Neuronal stem cell (in vitro differentiated cells): ENCODE data around the gene IGSF21.
A peak's percentile ranks its signal among the peaks of the same experiment; 100 is the strongest.

Experiments used
- DNase-seq: peaks from one replicate; pipeline ENCODE4 v3.0.0-alpha.2; 2013; ENCODE audit warnings: low spot score
- H2AFZ ChIP-seq: one replicate; pipeline ENCODE4 v1.6.1; 2013; ENCODE audit warnings: mild to moderate bottlenecking, low read length, inconsistent platforms
- H2AK5ac ChIP-seq: 2 replicates; pipeline ENCODE4 v1.6.1; 2013; ENCODE audit warnings: low read depth, mild to moderate bottlenecking, inconsistent platforms, low read length, moderate library complexity, mixed read lengths
- H2BK120ac ChIP-seq: 2 replicates; pipeline ENCODE4 v1.6.1; 2013; ENCODE audit warnings: low read depth, mild to moderate bottlenecking, inconsistent platforms, low read length, moderate library complexity, mixed read lengths
- H2BK12ac ChIP-seq: one replicate; pipeline ENCODE4 v1.6.1; 2013; ENCODE audit warnings: low read length, inconsistent platforms
- H2BK15ac ChIP-seq: 2 replicates; pipeline ENCODE4 v1.6.1; 2013; ENCODE audit warnings: mild to moderate bottlenecking, low read length, inconsistent platforms, mixed read lengths
- H2BK5ac ChIP-seq: one replicate; pipeline ENCODE4 v1.6.1; 2013; ENCODE audit warnings: inconsistent platforms, mild to moderate bottlenecking, low read length, moderate library complexity
- H3K14ac ChIP-seq: one replicate; pipeline ENCODE4 v1.6.1; 2013; ENCODE audit warnings: low read length, inconsistent platforms
- H3K18ac ChIP-seq: 2 replicates; pipeline ENCODE4 v1.6.1; 2013; ENCODE audit warnings: low read length, inconsistent platforms
- H3K23ac ChIP-seq: 2 replicates; pipeline ENCODE4 v1.6.1; 2013; ENCODE audit warnings: low read depth, mild to moderate bottlenecking, mixed read lengths, low read length, inconsistent platforms; ENCODE audit not compliant: poor library complexity
- H3K27ac ChIP-seq: replicated peaks from 3 replicates; pipeline ENCODE4 v1.5.1; 2013; ENCODE audit warnings: low read length, inconsistent platforms
- H3K27me3 ChIP-seq, 3 experiments: 2 replicates each; pipeline ENCODE4 v1.6.1; 2013; ENCODE audit warnings: low read length in 3 of 3, mild to moderate bottlenecking in 2 of 3, inconsistent platforms in 1 of 3, low read depth in 1 of 3, mixed read lengths in 1 of 3, moderate library complexity in 1 of 3; ENCODE audit not compliant: control insufficient read depth in 3 of 3, insufficient read depth in 3 of 3
- H3K36me3 ChIP-seq, 2 donors: replicated peaks in 1 of 2; 2 replicates each; pipeline ENCODE4 v1.6.1; 2013; ENCODE audit warnings: low read length in 2 of 2; ENCODE audit not compliant: control insufficient read depth in 2 of 2, insufficient read depth in 2 of 2
- H3K4ac ChIP-seq: 2 replicates; pipeline ENCODE4 v1.6.1; 2013; ENCODE audit warnings: inconsistent platforms, mild to moderate bottlenecking, low read length, moderate library complexity
- H3K4me1 ChIP-seq, 2 donors: 1 replicate in 1 of 2; 2 replicates in 1 of 2; pipeline ENCODE4 v1.6.1; 2013; ENCODE audit warnings: low read length in 2 of 2, low read depth in 1 of 2; ENCODE audit not compliant: control insufficient read depth in 2 of 2, insufficient read depth in 1 of 2
- H3K4me2 ChIP-seq: one replicate; pipeline ENCODE4 v1.6.1; 2013; ENCODE audit warnings: mild to moderate bottlenecking, low read length, inconsistent platforms; ENCODE audit not compliant: insufficient read depth, poor library complexity, severe bottlenecking
- H3K4me3 ChIP-seq, 2 donors: 2 replicates each; pipeline ENCODE4 v1.5.1; 2013; ENCODE audit warnings: low read length in 2 of 2, mild to moderate bottlenecking in 2 of 2, inconsistent platforms in 1 of 2, moderate library complexity in 1 of 2
- H3K79me1 ChIP-seq: one replicate; pipeline ENCODE4 v1.6.1; 2013; ENCODE audit warnings: low read depth, mild to moderate bottlenecking, inconsistent platforms, low read length, moderate library complexity
- H3K9ac ChIP-seq: one replicate; pipeline ENCODE4 v1.6.1; 2013; ENCODE audit warnings: mild to moderate bottlenecking, low read depth, low read length, inconsistent platforms; ENCODE audit not compliant: poor library complexity
- H3K9me3 ChIP-seq, 2 donors: replicated peaks in 1 of 2; 2 replicates each; pipeline versions ENCODE3 to v1.6.1; 2013; ENCODE audit warnings: low read length in 2 of 2, mild to moderate bottlenecking in 2 of 2, inconsistent platforms in 1 of 2, low read depth in 1 of 2, mixed read lengths in 1 of 2, moderate library complexity in 1 of 2; ENCODE audit not compliant: control insufficient read depth in 2 of 2, insufficient read depth in 1 of 2
- H4K8ac ChIP-seq: one replicate; pipeline ENCODE4 v1.6.1; 2013; ENCODE audit warnings: low read depth, mild to moderate bottlenecking, inconsistent platforms, low read length, moderate library complexity
- H4K91ac ChIP-seq: one replicate; pipeline ENCODE4 v1.6.1; 2013; ENCODE audit warnings: low read length, low read depth, mild to moderate bottlenecking, inconsistent platforms; ENCODE audit not compliant: poor library complexity
- WGBS, 2 donors: extraction: QIAGEN DNeasy Blood & Tissue Kit; methylation state at CpG; one replicate each; pipeline ENCODE4 v1.1.7; 2013; ENCODE audit warnings: missing lambda C conversion rate in 2 of 2, mixed read lengths in 1 of 2; ENCODE audit not compliant: insufficient read length in 2 of 2, insufficient replicate concordance in 1 of 2; ENCODE audit errors: extremely low coverage in 2 of 2; 5-methylcytosine and 5-hydroxymethylcytosine counted together

The IGSF21 gene

DNA sequence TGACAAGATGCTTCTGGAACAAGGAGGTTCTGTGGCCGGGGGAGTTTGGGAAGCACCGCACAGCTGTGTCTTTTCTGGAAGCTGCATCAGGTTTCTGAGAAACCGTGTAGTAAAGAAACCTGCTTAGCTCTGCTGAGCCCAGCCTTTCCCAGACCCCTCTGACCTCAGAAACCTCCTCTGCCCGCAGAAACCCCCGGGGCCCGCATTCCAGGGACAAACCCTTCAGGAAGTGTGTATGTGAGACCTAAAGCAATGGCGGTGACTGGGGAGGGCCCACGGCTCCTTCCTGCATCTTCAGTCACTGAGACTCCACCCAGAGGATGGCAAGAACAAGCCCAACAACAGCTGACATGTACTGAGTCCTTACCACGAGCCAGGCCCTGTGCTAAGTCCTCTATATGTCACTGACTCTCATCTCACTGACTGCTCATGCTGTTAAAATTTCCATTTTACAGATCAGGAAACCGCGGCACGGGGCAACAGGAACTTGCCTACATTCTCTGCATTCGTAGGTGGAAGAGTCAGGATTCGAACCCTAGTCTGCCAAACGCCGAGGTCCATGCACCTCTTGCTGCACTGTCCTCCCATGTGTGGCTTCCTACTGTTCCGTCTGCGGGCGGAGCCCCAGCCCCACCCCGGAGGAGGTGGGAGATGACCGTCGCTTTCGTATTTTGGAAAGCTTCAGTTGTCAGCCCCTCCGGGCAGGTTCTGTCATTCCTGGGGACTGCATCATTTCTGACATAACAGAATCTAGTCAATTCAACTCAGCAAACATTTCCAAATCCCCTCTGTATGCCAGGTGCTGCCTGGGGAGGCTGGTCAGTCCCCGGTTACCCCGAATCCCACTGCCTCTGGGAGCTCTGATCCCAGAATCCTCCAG lies 299.8 kb downstream of the IGSF21 start:
- H3K23ac ChIP-seq = no peak overlapping the region
- H3K4me3 ChIP-seq = no peak overlapping the region
- H3K79me1 ChIP-seq = no peaks in the 10 kb centered on the region
- H2BK5ac ChIP-seq = no peak overlapping the region
- no peak overlapping the region for H3K4ac ChIP-seq
- WGBS, 2 donors = no CpG with 5 or more reads among the region's 26 CpGs
- H2AFZ ChIP-seq = no peak overlapping the region
- no peak overlapping the region for H3K4me2 ChIP-seq
- H3K27ac ChIP-seq = no peak overlapping the region
- H3K14ac ChIP-seq = peak overlapping the region; percentile 39
- H2AK5ac ChIP-seq = no peak overlapping the region
- H3K9ac ChIP-seq = no peak overlapping the region
- no peak for DNase-seq
- H2BK12ac ChIP-seq = no peak overlapping the region
- H4K8ac ChIP-seq = no peak overlapping the region
- H3K4me1 ChIP-seq = peaks cover 0 to 6% of the 10 kb centered on the region in 2 donors
- no peaks in the 10 kb centered on the region for H3K36me3 ChIP-seq
- no peaks in the 10 kb centered on the region for H3K27me3 ChIP-seq
- no peak overlapping the region for H4K91ac ChIP-seq
- H2BK120ac ChIP-seq = peak overlapping the region; percentile 9
- H3K9me3 ChIP-seq = peaks cover 0 to 7% of the 10 kb centered on the region in 2 donors
- peak overlapping the region; percentile 31 for H3K18ac ChIP-seq
- H2BK15ac ChIP-seq = no peak overlapping the region

DNA sequence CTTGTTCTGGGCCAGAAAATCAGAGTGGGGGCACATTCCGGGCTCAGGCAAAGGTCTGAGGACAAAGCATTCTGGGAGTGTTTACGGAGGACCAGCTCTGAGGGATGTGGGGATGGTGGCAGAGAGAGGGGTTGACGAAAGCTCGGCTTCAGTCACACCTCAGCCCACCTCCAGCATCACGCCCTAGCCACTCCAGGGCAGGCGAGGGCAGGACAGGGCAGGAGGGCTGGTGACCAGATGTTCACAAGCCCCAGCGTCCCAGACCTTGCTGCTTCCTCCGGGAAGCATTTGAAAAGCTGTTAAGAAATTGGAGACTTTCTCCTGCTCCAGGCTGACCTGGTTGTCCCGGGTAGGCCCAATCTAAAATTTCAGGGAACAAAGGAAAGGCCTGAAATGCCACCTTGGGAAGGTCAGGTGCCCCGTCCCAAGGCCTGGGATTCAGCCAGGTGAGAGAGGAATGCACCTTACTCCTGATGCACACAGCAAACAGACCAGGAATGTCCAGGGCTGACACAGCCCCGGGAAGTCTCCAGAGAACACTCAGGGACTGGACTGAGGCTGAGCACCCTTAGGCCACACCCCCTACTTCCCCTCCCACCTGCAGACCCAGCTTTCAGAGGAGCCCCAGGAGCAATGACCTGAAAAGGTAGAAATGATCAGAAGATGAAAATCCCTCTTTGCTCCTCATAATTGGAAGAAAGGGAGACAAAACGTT lies 301.2 kb downstream of the IGSF21 start:
- H2AFZ ChIP-seq = no peak overlapping the region
- no peak overlapping the region for H3K14ac ChIP-seq
- H3K4ac ChIP-seq = no peak overlapping the region
- peak overlapping the region; percentile 42 for H3K18ac ChIP-seq
- no CpG with 5 or more reads among the region's 12 CpGs for WGBS, 2 donors
- H4K91ac ChIP-seq = no peak overlapping the region
- no peak overlapping the region for H2BK120ac ChIP-seq
- peaks cover 0 to 11% of the 10 kb centered on the region in 2 donors for H3K9me3 ChIP-seq
- H2AK5ac ChIP-seq = peak overlapping the region; percentile 18
- no peak overlapping the region for H3K4me2 ChIP-seq
- H3K9ac ChIP-seq = no peak overlapping the region
- no peak overlapping the region for H3K23ac ChIP-seq
- H3K4me1 ChIP-seq = peaks cover 0 to 3% of the 10 kb centered on the region in 2 donors
- DNase-seq = no peak
- H3K79me1 ChIP-seq = no peaks in the 10 kb centered on the region
- H3K36me3 ChIP-seq = no peaks in the 10 kb centered on the region
- H3K27me3 ChIP-seq = no peaks in the 10 kb centered on the region
- H2BK5ac ChIP-seq = no peak overlapping the region
- H4K8ac ChIP-seq = no peak overlapping the region
- no peak overlapping the region for H3K27ac ChIP-seq
- H2BK15ac ChIP-seq = no peak overlapping the region
- no peak overlapping the region for H3K4me3 ChIP-seq
- H2BK12ac ChIP-seq = no peak overlapping the region

DNA sequence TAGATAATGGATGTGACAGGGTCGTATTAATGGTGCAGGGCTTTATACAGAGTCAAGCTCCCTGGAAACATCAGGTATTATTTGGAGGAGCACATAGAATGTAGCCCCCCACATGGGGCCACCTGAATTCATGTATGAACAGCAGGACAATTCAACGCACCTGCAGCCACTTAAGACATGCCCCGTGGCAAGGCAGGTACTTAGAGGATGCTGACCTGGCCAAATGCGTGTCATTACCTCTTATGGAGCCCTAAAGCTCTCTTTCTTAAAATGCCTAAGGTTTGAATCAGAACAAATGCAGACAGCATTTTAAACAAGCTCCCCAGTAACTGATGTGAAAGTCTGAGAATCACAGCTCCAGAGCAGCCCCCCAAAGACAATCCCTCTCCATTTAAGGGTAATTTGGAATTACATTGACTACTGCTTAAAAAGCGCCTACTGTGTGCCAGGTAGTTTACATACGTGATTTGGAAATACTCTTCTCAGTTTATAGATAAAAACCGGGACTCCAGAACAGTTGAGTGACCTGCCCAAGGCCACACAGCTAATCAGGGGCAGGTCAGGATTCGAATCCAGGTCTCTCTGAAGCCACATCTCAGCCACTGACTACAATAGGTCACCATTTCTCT lies 302.1 kb downstream of the IGSF21 start:
- H3K9me3 ChIP-seq = peaks cover 0 to 11% of the 10 kb centered on the region in 2 donors
- H3K9ac ChIP-seq = no peak overlapping the region
- H3K36me3 ChIP-seq = no peaks in the 10 kb centered on the region
- no peak overlapping the region for H3K4me3 ChIP-seq
- no peak overlapping the region for H3K14ac ChIP-seq
- no peak overlapping the region for H4K8ac ChIP-seq
- no peak overlapping the region for H2AFZ ChIP-seq
- no peak for DNase-seq
- no peak overlapping the region for H2BK12ac ChIP-seq
- no peak overlapping the region for H2BK120ac ChIP-seq
- no peak overlapping the region for H3K4ac ChIP-seq
- H3K27me3 ChIP-seq = no peaks in the 10 kb centered on the region
- no peaks in the 10 kb centered on the region for H3K79me1 ChIP-seq
- H2AK5ac ChIP-seq = no peak overlapping the region
- H2BK15ac ChIP-seq = no peak overlapping the region
- H2BK5ac ChIP-seq = no peak overlapping the region
- H4K91ac ChIP-seq = no peak overlapping the region
- no peak overlapping the region for H3K4me2 ChIP-seq
- peaks cover 0 to 3% of the 10 kb centered on the region in 2 donors for H3K4me1 ChIP-seq
- no CpG with 5 or more reads among the region's 8 CpGs for WGBS, 2 donors
- no peak overlapping the region for H3K27ac ChIP-seq
- H3K23ac ChIP-seq = no peak overlapping the region
- H3K18ac ChIP-seq = no peak overlapping the region

DNA sequence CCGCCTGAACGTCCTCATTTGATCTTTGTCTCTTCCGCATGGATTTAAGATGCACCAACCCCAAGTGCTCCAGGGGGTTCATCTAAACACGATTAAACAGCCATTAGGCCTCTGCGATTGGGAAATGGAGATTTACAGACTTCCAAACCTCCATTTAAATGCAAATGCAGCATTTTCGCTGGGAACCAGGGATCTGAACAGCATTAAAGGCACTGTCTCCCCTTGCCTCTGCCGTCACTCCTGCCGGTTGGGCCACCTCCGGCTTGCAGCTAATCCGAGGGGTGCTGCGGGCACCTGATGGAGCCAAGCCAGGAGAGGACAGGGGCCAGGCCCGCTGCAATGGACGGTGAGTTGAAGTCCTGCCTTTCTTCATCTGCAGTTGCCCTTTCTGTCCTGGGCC lies 302.8 kb downstream of the IGSF21 start:
- H2BK12ac ChIP-seq = no peak overlapping the region
- H2BK15ac ChIP-seq = peak overlapping the region; percentile 43
- no peak overlapping the region for H4K91ac ChIP-seq
- peaks cover 0 to 3% of the 10 kb centered on the region in 2 donors for H3K4me1 ChIP-seq
- H3K4ac ChIP-seq = no peak overlapping the region
- no peaks in the 10 kb centered on the region for H3K27me3 ChIP-seq
- no peak overlapping the region for H2BK5ac ChIP-seq
- H3K27ac ChIP-seq = no peak overlapping the region
- H3K14ac ChIP-seq = no peak overlapping the region
- peaks cover 0 to 11% of the 10 kb centered on the region in 2 donors for H3K9me3 ChIP-seq
- no peak overlapping the region for H3K4me2 ChIP-seq
- H3K4me3 ChIP-seq = no peak overlapping the region
- no peaks in the 10 kb centered on the region for H3K79me1 ChIP-seq
- H4K8ac ChIP-seq = peak overlapping the region; percentile 73
- no peak for DNase-seq
- H3K9ac ChIP-seq = no peak overlapping the region
- no peak overlapping the region for H3K18ac ChIP-seq
- H3K36me3 ChIP-seq = no peaks in the 10 kb centered on the region
- no peak overlapping the region for H2BK120ac ChIP-seq
- no peak overlapping the region for H3K23ac ChIP-seq
- no peak overlapping the region for H2AK5ac ChIP-seq
- WGBS, 2 donors = no CpG with 5 or more reads among the region's 13 CpGs
- H2AFZ ChIP-seq = no peak overlapping the region
